ENCODE measurements around the gene WWOX. TPM values are rescaled to one million over a fixed set of nuclear protein-coding genes. Genes with fewer than 3 reads are reported as not detected.

Gene WWOX
- total RNA-seq, 1 donor from 2014 or later: 28.2 TPM

GRCh38 chr16:79053577-79053976, 954.1 kb downstream of the WWOX start:
- Mint-ChIP-seq H3K9me3 (ENCODE audit: unreplicated experiment) (peaks cover 4% of the 10 kb centered on the region), H3K27me3 (ENCODE audit: unreplicated experiment) (peaks cover 3% of the 10 kb centered on the region), H3K27ac (ENCODE audit: unreplicated experiment) (no peak overlapping the region), H3K4me3 (ENCODE audit: unreplicated experiment) (no peak overlapping the region), H3K36me3 (ENCODE audit: unreplicated experiment) (no peaks in the 10 kb centered on the region), H3K4me1 (ENCODE audit: unreplicated experiment) (no peaks in the 10 kb centered on the region)
- no peak for DNase-seq (ENCODE audit: extremely low spot score, unreplicated experiment)
- TF ChIP-seq CTCF (IDR thresholded peaks at IDR 0.05): no peak

DNA sequence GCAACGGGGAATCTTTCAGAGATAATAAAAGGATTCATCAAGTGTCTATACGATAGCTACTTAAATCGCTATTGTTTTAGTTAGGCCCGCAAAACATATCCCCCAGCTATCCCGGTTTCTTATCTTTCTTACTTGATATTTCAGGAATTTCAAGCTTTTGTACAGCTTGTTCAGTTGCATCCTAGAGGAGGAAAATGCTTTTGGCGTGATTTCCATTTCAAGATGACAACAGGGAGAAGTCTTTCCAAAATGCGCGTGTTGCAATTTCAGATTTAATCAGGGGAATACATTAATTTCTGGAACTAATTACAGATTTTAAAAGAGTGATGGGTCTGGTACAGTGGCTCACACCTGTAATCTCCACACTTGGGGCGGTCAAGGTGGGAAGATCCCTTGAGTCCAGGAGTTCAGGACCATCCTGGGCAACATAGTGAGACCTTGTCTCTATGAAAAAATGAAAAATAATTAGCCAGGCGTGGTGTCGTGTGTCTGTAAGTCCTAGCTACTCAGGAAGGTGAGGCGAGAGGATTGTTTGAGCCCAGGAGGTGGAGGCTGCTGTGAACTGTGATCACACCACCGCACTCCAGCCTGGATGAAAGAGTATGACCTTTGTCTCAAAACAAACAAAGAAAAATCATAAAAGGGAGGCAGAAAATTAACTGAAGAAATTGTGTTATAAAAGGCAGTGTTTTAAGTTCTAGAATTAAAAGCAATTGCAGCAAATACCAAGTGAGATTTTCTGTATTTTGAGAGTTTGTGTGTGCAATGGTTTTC, 954.9 kb downstream of the WWOX start:
- Mint-ChIP-seq H3K4me1 (ENCODE audit: unreplicated experiment) (no peaks in the 10 kb centered on the region), H3K36me3 (ENCODE audit: unreplicated experiment) (no peaks in the 10 kb centered on the region), H3K27ac (ENCODE audit: unreplicated experiment) (no peak overlapping the region), H3K4me3 (ENCODE audit: unreplicated experiment) (no peak overlapping the region), H3K27me3 (ENCODE audit: unreplicated experiment) (peaks cover 3% of the 10 kb centered on the region), H3K9me3 (ENCODE audit: unreplicated experiment) (peaks cover 4% of the 10 kb centered on the region)
- no peak for DNase-seq (ENCODE audit: extremely low spot score, unreplicated experiment)
- no peak for TF ChIP-seq CTCF (IDR thresholded peaks at IDR 0.05)

DNA sequence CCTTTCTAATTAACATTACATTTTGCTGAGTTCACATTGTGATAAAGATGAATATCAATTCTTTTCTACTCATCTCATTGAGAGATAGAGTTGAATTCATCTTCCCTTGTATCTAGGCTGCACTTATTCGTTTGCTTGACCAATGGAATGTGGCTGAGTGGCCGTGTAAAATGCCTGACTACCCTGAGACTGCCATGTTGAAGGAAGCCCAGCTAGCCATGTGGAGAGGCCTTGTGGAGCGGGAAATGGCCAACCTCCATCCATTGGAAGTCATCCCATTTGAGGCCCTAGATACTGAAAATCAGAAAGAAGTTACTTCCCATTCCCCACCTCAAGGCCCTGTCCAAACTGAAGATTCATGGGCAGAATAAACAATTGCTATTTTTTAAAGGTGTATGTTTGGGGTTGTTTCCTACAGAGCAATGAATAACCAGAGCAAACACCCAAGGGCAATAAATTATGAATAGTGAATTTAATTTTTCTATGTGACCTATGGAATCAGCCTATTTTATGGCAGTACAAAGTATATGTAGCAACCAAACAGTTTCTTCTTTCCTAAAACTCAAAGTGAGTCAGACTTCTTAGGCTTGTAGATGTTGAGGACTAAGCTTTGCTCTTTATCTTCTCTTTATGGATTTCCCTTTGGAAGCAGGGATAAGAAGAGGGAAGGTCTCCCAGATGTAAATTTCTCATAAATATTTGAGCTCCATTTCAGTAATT, 956.0 kb downstream of the WWOX start:
- Mint-ChIP-seq H3K27ac (ENCODE audit: unreplicated experiment) (no peak overlapping the region), H3K4me1 (ENCODE audit: unreplicated experiment) (no peaks in the 10 kb centered on the region), H3K4me3 (ENCODE audit: unreplicated experiment) (no peak overlapping the region)

DNA sequence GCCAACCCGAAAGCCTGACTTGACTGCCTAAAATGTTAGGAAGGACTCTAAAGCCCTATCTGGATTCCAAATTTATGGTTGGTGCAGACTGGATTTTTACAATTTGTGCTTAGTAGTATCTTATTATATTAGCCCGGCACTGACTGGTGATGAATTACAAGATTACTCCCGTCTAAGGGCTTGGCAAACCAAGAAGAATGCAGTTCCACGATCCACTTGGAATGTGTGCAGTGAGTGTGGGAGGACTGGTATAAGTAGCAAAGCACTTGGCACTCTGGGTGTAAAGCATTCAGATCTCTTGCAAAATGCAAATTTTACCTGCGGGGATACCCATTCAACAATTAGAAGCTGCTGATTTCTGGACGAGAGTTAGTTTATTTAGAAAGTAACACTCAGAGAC, 961.7 kb downstream of the WWOX start:
- Mint-ChIP-seq H3K36me3 (ENCODE audit: unreplicated experiment) (no peaks in the 10 kb centered on the region), H3K4me3 (ENCODE audit: unreplicated experiment) (no peak overlapping the region), H3K27ac (ENCODE audit: unreplicated experiment) (no peak overlapping the region), H3K9me3 (ENCODE audit: unreplicated experiment) (peaks cover 5% of the 10 kb centered on the region), H3K27me3 (ENCODE audit: unreplicated experiment) (peaks cover 15% of the 10 kb centered on the region), H3K4me1 (ENCODE audit: unreplicated experiment) (no peaks in the 10 kb centered on the region)
- DNase-seq (ENCODE audit: extremely low spot score, unreplicated experiment): no peak
- no peak for TF ChIP-seq CTCF (IDR thresholded peaks at IDR 0.05)

More for the DNA sequence above, 956.0 kb downstream of the WWOX start:
- Mint-ChIP-seq H3K9me3 (ENCODE audit: unreplicated experiment) (peaks cover 4% of the 10 kb centered on the region), H3K27me3 (ENCODE audit: unreplicated experiment) (peaks cover 3% of the 10 kb centered on the region), H3K36me3 (ENCODE audit: unreplicated experiment) (no peaks in the 10 kb centered on the region)
- TF ChIP-seq CTCF (IDR thresholded peaks at IDR 0.05): no peak
- no peak for DNase-seq (ENCODE audit: extremely low spot score, unreplicated experiment)

DNA sequence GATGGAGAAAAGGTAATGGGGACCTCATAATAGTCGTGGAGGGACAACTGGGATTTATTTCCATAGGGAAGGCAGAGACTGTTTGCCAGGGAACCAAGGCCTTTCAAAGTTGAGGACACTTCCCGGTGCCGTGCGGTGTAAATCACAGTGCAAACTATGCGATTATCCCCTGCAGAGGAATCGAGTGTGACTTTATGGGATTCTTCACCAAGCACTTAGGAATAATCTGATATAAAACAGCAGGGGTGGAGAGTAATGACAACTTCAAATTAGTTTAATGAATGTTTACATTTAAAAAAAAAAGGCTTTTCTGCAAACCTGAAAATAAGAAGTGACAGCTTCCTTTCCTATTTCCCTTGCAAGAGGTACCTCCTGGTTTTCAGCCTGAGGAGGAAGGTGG, 962.9 kb downstream of the WWOX start:
- Mint-ChIP-seq H3K4me3 (ENCODE audit: unreplicated experiment) (no peak overlapping the region), H3K27ac (ENCODE audit: unreplicated experiment) (no peak overlapping the region), H3K4me1 (ENCODE audit: unreplicated experiment) (no peaks in the 10 kb centered on the region), H3K27me3 (ENCODE audit: unreplicated experiment) (peaks cover 15% of the 10 kb centered on the region), H3K9me3 (ENCODE audit: unreplicated experiment) (peaks cover 5% of the 10 kb centered on the region), H3K36me3 (ENCODE audit: unreplicated experiment) (no peaks in the 10 kb centered on the region)
- DNase-seq (ENCODE audit: extremely low spot score, unreplicated experiment): no peak
- TF ChIP-seq CTCF (IDR thresholded peaks at IDR 0.05): no peak
